H1 (cell line): ENCODE measurements around the gene CEBPE. TPM values are rescaled to one million over a fixed set of nuclear protein-coding genes. Genes with fewer than 3 reads are reported as not detected.

Experiments used
- CTCF ChIA-PET: fragments of 300-600 bp; sonication (Branson Sonifier 250); formaldehyde crosslinking; loops from one replicate; lab custom pipeline; 2021; ENCODE audit not compliant: partially characterized antibody; lab: Charles Lee
- POLR2A ChIA-PET: fragments of 300-600 bp; sonication (Branson Sonifier 250); formaldehyde crosslinking; loops from one replicate; lab custom pipeline; 2021; ENCODE audit warnings: inconsistent platforms; ENCODE audit not compliant: partially characterized antibody; lab: Charles Lee
- DNase-seq, 2 experiments: peaks; one replicate each; pipeline versions ENCODE4 v3.0.0 to v3.0.0-alpha.2; 2010 to 2022; ENCODE audit warnings: low spot score in 2 of 2, low read depth in 1 of 2, mixed read lengths in 1 of 2
- FAIRE-seq: peaks from 2 replicates; lab custom pipeline; 2011; peaks lifted over from hg19 to GRCh38; lab: Jason Lieb, UNC
- H2AFZ ChIP-seq: 2 replicates; pipeline ENCODE4 v1.8.1; 2012; ENCODE audit warnings: low read length, inconsistent platforms
- H2AK5ac ChIP-seq: 2 replicates; pipeline ENCODE4 v1.6.1; 2013; ENCODE audit warnings: low read depth, low read length
- H2BK120ac ChIP-seq: replicated peaks from 2 replicates; pipeline ENCODE3; 2013; ENCODE audit warnings: low read depth, low read length, inconsistent platforms
- H2BK12ac ChIP-seq: 2 replicates; pipeline ENCODE4 v1.6.1; 2013; ENCODE audit warnings: low read depth, low read length
- H2BK15ac ChIP-seq: 2 replicates; pipeline ENCODE4 v1.6.1; 2013; ENCODE audit warnings: low read length
- H2BK20ac ChIP-seq: 2 replicates; pipeline ENCODE4 v1.6.1; 2013; ENCODE audit warnings: low read length
- H2BK5ac ChIP-seq: 2 replicates; pipeline ENCODE4 v1.6.1; 2013; ENCODE audit warnings: low read depth, low read length
- H3K14ac ChIP-seq: 2 replicates; pipeline ENCODE4 v1.6.1; 2013; ENCODE audit warnings: inconsistent platforms; ENCODE audit not compliant: insufficient read length
- H3K18ac ChIP-seq: 2 replicates; pipeline ENCODE4 v1.6.1; 2013; ENCODE audit warnings: low read length; ENCODE audit errors: extremely low read depth
- H3K23ac ChIP-seq: 2 replicates; pipeline ENCODE4 v1.6.1; 2013; ENCODE audit warnings: inconsistent platforms; ENCODE audit not compliant: insufficient read length
- H3K23me2 ChIP-seq: 2 replicates; pipeline ENCODE4 v1.6.1; 2013; ENCODE audit warnings: low read depth, low read length
- H3K27ac ChIP-seq: 2 replicates; pipeline ENCODE4 v1.6.1; 2011; ENCODE audit warnings: low read depth, low read length, inconsistent platforms
- H3K27me3 ChIP-seq, 4 experiments: replicated peaks in 1 of 4; 1 replicate in 1 of 4; 2 replicates in 3 of 4; pipeline versions ENCODE4 v1.6.1 to v1.8.1; 2011 to 2013; ENCODE audit warnings: low read length in 3 of 4, mild to moderate bottlenecking in 3 of 4, inconsistent platforms in 2 of 4, mixed read lengths in 2 of 4, moderate library complexity in 1 of 4; ENCODE audit not compliant: control insufficient read depth in 3 of 4, insufficient read depth in 3 of 4; ENCODE audit errors: extremely low read depth in 1 of 4
- H3K36me3 ChIP-seq, 4 experiments: 2 replicates each; pipeline versions ENCODE4 v1.6.1 to v1.8.1; 2011 to 2013; ENCODE audit warnings: mild to moderate bottlenecking in 4 of 4, low read length in 3 of 4, moderate library complexity in 2 of 4, control low read depth in 1 of 4, inconsistent platforms in 1 of 4; ENCODE audit not compliant: insufficient read depth in 4 of 4, control insufficient read depth in 2 of 4
- H3K4ac ChIP-seq: replicated peaks from 2 replicates; pipeline ENCODE3; 2013; ENCODE audit warnings: low read length, low read depth, mixed read lengths, inconsistent platforms; ENCODE audit not compliant: insufficient read length
- H3K4me1 ChIP-seq, 4 experiments: replicated peaks in 1 of 4; 1 replicate in 1 of 4; 2 replicates in 3 of 4; pipeline versions ENCODE4 v1.6.1 to v1.8.1; 2011 to 2013; ENCODE audit warnings: low read length in 3 of 4, inconsistent platforms in 2 of 4, mixed read lengths in 1 of 4; ENCODE audit not compliant: insufficient read depth in 4 of 4, control insufficient read depth in 3 of 4
- H3K4me2 ChIP-seq, 2 experiments: 2 replicates each; pipeline versions ENCODE4 v1.6.1 to v1.8.1; 2011 to 2013; ENCODE audit warnings: low read depth in 2 of 2, low read length in 2 of 2, control low read depth in 1 of 2, inconsistent platforms in 1 of 2, mild to moderate bottlenecking in 1 of 2; ENCODE audit not compliant: insufficient read depth in 1 of 2
- H3K4me3 ChIP-seq, 4 experiments: fragments of 200-600, 300-600 bp in 1 of 4; sonication (generic), shearing (Covaris generic), sonication (Bioruptor Twin) in 1 of 4; 2 replicates each; pipeline versions ENCODE4 v1.5.1 to v1.8.1; 2011 to 2016; ENCODE audit warnings: low read length in 4 of 4, low read depth in 3 of 4, control low read depth in 2 of 4, inconsistent platforms in 2 of 4, mild to moderate bottlenecking in 2 of 4, mixed read lengths in 1 of 4, moderate library complexity in 1 of 4; ENCODE audit not compliant: insufficient read depth in 2 of 4; ENCODE audit errors: extremely low read depth in 1 of 4
- H3K56ac ChIP-seq: replicated peaks from 2 replicates; pipeline ENCODE3; 2013; ENCODE audit warnings: low read depth, mild to moderate bottlenecking, mixed read lengths, low read length, inconsistent platforms; ENCODE audit not compliant: insufficient read length
- H3K79me1 ChIP-seq: 2 replicates; pipeline ENCODE4 v1.6.1; 2013; ENCODE audit warnings: low read depth, low read length, control low read depth
- H3K79me2 ChIP-seq, 2 experiments: 2 replicates each; pipeline versions ENCODE4 v1.6.1 to v1.8.1; 2012 to 2013; ENCODE audit warnings: low read length in 2 of 2, mild to moderate bottlenecking in 2 of 2, inconsistent platforms in 1 of 2; ENCODE audit not compliant: insufficient read depth in 2 of 2, control insufficient read depth in 1 of 2
- H3K9ac ChIP-seq, 4 experiments: replicated peaks in 1 of 4; 1 replicate in 1 of 4; 2 replicates in 3 of 4; pipeline versions ENCODE4 v1.6.1 to v1.8.1; 2011 to 2013; ENCODE audit warnings: low read depth in 3 of 4, low read length in 3 of 4, control low read depth in 2 of 4, mild to moderate bottlenecking in 2 of 4, moderate library complexity in 2 of 4, inconsistent platforms in 1 of 4; ENCODE audit errors: extremely low read depth in 1 of 4
- H3K9me3 ChIP-seq, 2 experiments: 2 replicates each; pipeline versions ENCODE4 v1.6.1 to v1.8.1; 2012 to 2013; ENCODE audit warnings: mild to moderate bottlenecking in 2 of 2, moderate library complexity in 2 of 2, control low read depth in 1 of 2, inconsistent platforms in 1 of 2, low read depth in 1 of 2, low read length in 1 of 2, mixed read lengths in 1 of 2; ENCODE audit not compliant: insufficient read depth in 2 of 2
- H4K20me1 ChIP-seq, 2 experiments: replicated peaks in 1 of 2; 2 replicates each; pipeline versions ENCODE3 to v1.8.1; 2011 to 2013; ENCODE audit warnings: inconsistent platforms in 2 of 2, low read length in 2 of 2, mild to moderate bottlenecking in 1 of 2; ENCODE audit not compliant: insufficient read depth in 2 of 2, control insufficient read depth in 1 of 2
- H4K5ac ChIP-seq: 2 replicates; pipeline ENCODE4 v1.6.1; 2013; ENCODE audit warnings: low read length, low read depth, mixed read lengths, inconsistent platforms; ENCODE audit not compliant: insufficient read length
- H4K8ac ChIP-seq: 2 replicates; pipeline ENCODE4 v1.8.0; 2013; ENCODE audit warnings: mild to moderate bottlenecking, moderate library complexity, low read length, inconsistent platforms; ENCODE audit not compliant: insufficient read depth; ENCODE audit errors: extremely low read depth
- H4K91ac ChIP-seq: replicated peaks from 2 replicates; pipeline ENCODE3; 2013; ENCODE audit warnings: low read length, mixed read lengths, inconsistent platforms; ENCODE audit not compliant: insufficient read length
- BCL11A ChIP-seq, 2 experiments: IDR thresholded peaks; one replicate each; pipeline ENCODE4 v1.6.1; 2011; ENCODE audit warnings: low read depth in 2 of 2, low read length in 2 of 2, mild to moderate bottlenecking in 2 of 2
- CHD2 ChIP-seq: IDR thresholded peaks from 2 replicates; pipeline ENCODE4 v1.6.1; 2012; ENCODE audit warnings: low read length, improper control_type of control experiment
- CTBP2 ChIP-seq: IDR thresholded peaks from 2 replicates; pipeline ENCODE4 v1.7.0; 2011; ENCODE audit warnings: borderline replicate concordance, mild to moderate bottlenecking, moderate library complexity, mixed read lengths, low read length; ENCODE audit not compliant: insufficient read depth, insufficient read length
- EP300 ChIP-seq, 2 experiments: IDR thresholded peaks; 1 replicate in 1 of 2; 2 replicates in 1 of 2; pipeline ENCODE4 v1.6.1; 2011 to 2012; ENCODE audit warnings: low read depth in 2 of 2, low read length in 2 of 2, mild to moderate bottlenecking in 2 of 2, borderline replicate concordance in 1 of 2, inconsistent platforms in 1 of 2, moderate library complexity in 1 of 2
- EZH2 ChIP-seq: fragments of 200-600 bp; sonication (generic); IDR thresholded peaks from 2 replicates; pipeline ENCODE4 v1.7.1; 2012; ENCODE audit warnings: low read depth, mild to moderate bottlenecking, moderate library complexity, low read length, inconsistent platforms; ENCODE audit not compliant: severe bottlenecking
- KDM4A ChIP-seq: IDR thresholded peaks from one replicate; pipeline ENCODE4 v1.7.1; 2012; ENCODE audit warnings: low read depth, mild to moderate bottlenecking, moderate library complexity, low read length, inconsistent platforms; ENCODE audit not compliant: severe bottlenecking
- MAFK ChIP-seq: IDR thresholded peaks from 2 replicates; pipeline ENCODE4 v1.6.1; 2012; ENCODE audit warnings: low read depth, mild to moderate bottlenecking, improper control_type of control experiment, low read length
- SRF ChIP-seq: IDR thresholded peaks from 2 replicates; pipeline ENCODE4 v1.6.1; 2011; ENCODE audit warnings: mild to moderate bottlenecking, low read depth, low read length, moderate library complexity
- USF2 ChIP-seq: IDR thresholded peaks from 2 replicates; pipeline ENCODE4 v1.6.1; 2011; ENCODE audit warnings: low read length, improper control_type of control experiment
- WGBS, 2 experiments: shearing (Covaris generic) in 1 of 2; methylation state at CpG; one replicate each; pipeline versions ENCODE4 v1.1.6 to v1.1.7; 2013 to 2015; ENCODE audit warnings: low lambda C conversion rate in 2 of 2, mixed read lengths in 2 of 2, inconsistent platforms in 1 of 2, low coverage in 1 of 2, missing lambda C conversion rate in 1 of 2; ENCODE audit not compliant: insufficient replicate concordance in 2 of 2, insufficient coverage in 1 of 2, insufficient read length in 1 of 2; ENCODE audit errors: extremely low coverage in 1 of 2, missing lambda C conversion rate in 1 of 2; 5-methylcytosine and 5-hydroxymethylcytosine counted together
- polyA plus RNA-seq, 7 experiments: library from polyadenylated mRNA; depleted of rRNA in 3 of 7; stranded (reverse) in 5 of 7; unstranded in 2 of 7; fragments of >200 nt in 5 of 7; fragments of 200-250 nt in 2 of 7; gene quantifications; 1 replicate in 5 of 7; 2 replicates in 1 of 7; 4 replicates in 1 of 7; pipeline versions ENCODE4 v1.2.1 to v1.2.3, GENCODE V29; 2011 to 2013; ENCODE audit warnings: missing spikeins in 2 of 7, mixed read lengths in 2 of 7
- total RNA-seq: library from RNA; stranded (reverse); fragmentation: NEBNext Ultra II Directional; extraction: Animal tissue kit (Norgen Biotek cat#: 25700); gene quantifications from 2 replicates; pipeline ENCODE4 v1.2.1, GENCODE V29; 2021

The CEBPE gene
- total and polyA plus RNA-seq, 2 of the 8 experiments (the other 6 are each of a cell fraction or from before 2014, with no cell fraction given), result 0.05 TPM; not detected in 1

- Histone ChIP-seq H2BK20ac (no peak overlapping the region), H2AFZ (no peak overlapping the region), H2BK12ac (no peak overlapping the region; the same call in 1 of the 2 replicates), H3K23me2 (peaks cover 14% of the 10 kb centered on the region), H3K9me3 (no peaks in the 10 kb centered on the region), H4K8ac (no peak overlapping the region), H3K4me1 (peaks cover 5 to 27% (median 15%) of the 10 kb centered on the region in 4 experiments; a peak in 6 of 7 replicates), H3K9ac (peak overlapping the region; percentile 90 to 97 (median 92)), H3K27me3 (no peaks in the 10 kb centered on the region), H3K36me3 (peaks cover 23 to 57% (median 39%) of the 10 kb centered on the region in 4 experiments), H4K5ac (peak overlapping the region; percentile 55), H3K56ac (no peak overlapping the region), H2BK120ac (no peak overlapping the region), H3K4me3 (peak overlapping the region; percentile 76 to 98 (median 89)), H4K20me1 (peaks cover 18 to 20% of the 10 kb centered on the region in 2 experiments), H2BK15ac (no peak overlapping the region), H3K27ac (peak overlapping the region; percentile 86), H2BK5ac (peak overlapping the region; percentile 86), H2AK5ac (0 out of 2 replicates have a peak overlapping the region, but pooled peaks have one; percentile 72), H3K79me2 (peaks cover 23 to 55% of the 10 kb centered on the region in 2 experiments), H4K91ac (no peak overlapping the region), H3K4me2 (peak overlapping the region; percentile 92 to 99), H3K18ac (peak overlapping the region; percentile 2; the same call in 1 of the 2 replicates), H3K23ac (no peak overlapping the region), H3K4ac (no peak overlapping the region), H3K14ac (no peak overlapping the region), H3K79me1 (peaks cover 7% of the 10 kb centered on the region)
- 15 to 100% methylated on average over 1 to 10 of the region's 10 CpGs for WGBS, 2 experiments
- FAIRE-seq (no peak), DNase-seq (no peak)
- CTCF ChIA-PET, result interaction anchor here (0.7 to 3.0 kb wide), 9 partner anchors 10 to 266 kb away, joined by 3 to 15 read pairs (median 4); no protein-coding TSS in a partner anchor
- POLR2A ChIA-PET, result interaction anchor here (0.7 to 4.0 kb wide), 19 partner anchors 8 to 114 kb away, joined by 3 to 37 read pairs (median 9); partner anchors contain the start of genes ACIN1, AJUBA, C14orf119 and CIROP
- TF ChIP-seq CTBP2 (no peak), EP300 (IDR thresholded peaks at IDR 0.05; ENCODE audit: borderline replicate concordance in 1 of 2, low read depth in 2 of 2, low read length in 2 of 2) (no peak), BCL11A (IDR thresholded peaks at IDR 0.05; ENCODE audit: low read depth in 2 of 2, low read length in 2 of 2) (no peak), SRF (no peak), MAFK (no peak), USF2 (no peak), KDM4A (no peak), EZH2 (no peak), CHD2 (no peak)
Measured at GRCh38 chr14:23070262-23071129, 48.6 kb downstream of the CEBPE start.
